Astrocyte (in vitro differentiated cells and primary cell): ENCODE measurements around the gene IP6K3.

Experiments used
- CTCF ChIP-seq: IDR thresholded peaks from 2 replicates; pipeline ENCODE4 v1.5.1; 2011; ENCODE audit warnings: low read depth, mild to moderate bottlenecking, inconsistent platforms, low read length, moderate library complexity; ENCODE audit not compliant: insufficient read depth
- EZH2 ChIP-seq: IDR thresholded peaks from 2 replicates; pipeline ENCODE4 v1.6.1; 2012; ENCODE audit warnings: mild to moderate bottlenecking, low read length, inconsistent platforms; ENCODE audit not compliant: insufficient read depth

DNA sequence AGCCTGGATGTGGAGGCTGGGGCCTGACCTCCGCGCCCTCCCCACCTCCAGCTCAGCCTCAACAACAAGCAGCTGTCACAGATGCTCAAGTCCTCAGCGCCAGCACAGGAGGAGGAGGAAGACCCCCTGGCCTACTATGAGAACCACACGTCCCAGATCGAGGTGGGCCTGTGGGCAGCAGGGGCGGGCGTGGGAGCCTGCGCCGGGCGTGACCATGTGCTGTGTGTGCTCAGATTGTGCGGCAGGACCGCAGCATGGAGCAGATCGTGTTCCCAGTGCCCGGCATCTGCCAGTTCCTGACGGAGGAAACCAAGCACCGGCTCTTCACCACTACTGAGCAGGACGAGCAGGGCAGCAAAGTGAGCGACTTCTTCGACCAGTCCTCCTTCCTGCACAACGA is 58.7 kb downstream of the IP6K3 start:
- TF ChIP-seq CTCF = no peak
- TF ChIP-seq EZH2 = no peak
